GM19351 (cell line): Measurements from ENCODE around the gene CHD8.
"Not testable (repeated sequence)": the region's sequence is repeated elsewhere in the genome, so short reads cannot be mapped to it uniquely, and the experiment has no call there.

Experiments used
- ATAC-seq: cut with Tn5 transposase; IDR thresholded peaks from one replicate; pipeline ENCODE4 v1.9.1; 2021; ENCODE audit warnings: mild to moderate bottlenecking, moderate library complexity; ENCODE audit not compliant: unreplicated experiment

CHD8 gene

GRCh38 chr14:21455912-21456667 is at the start of gene CHD8:
CHD8 (minus strand) TSS chr14:21456123; CDS start chr14:21431643, 24,480 bp downstream.
- peak; percentile 95 for ATAC-seq

- peak; percentile 89 for ATAC-seq
These were observed 49.2 kb upstream of the CHD8 start for GRCh38 chr14:21505012-21505553.

- no peak for ATAC-seq
These were observed 47.5 kb upstream of the CHD8 start for GRCh38 chr14:21503376-21503775.

- no peak for ATAC-seq
These were observed 45.6 kb upstream of the CHD8 start for GRCh38 chr14:21501568-21501967.

- no peak for ATAC-seq
These were observed 42.9 kb upstream of the CHD8 start for GRCh38 chr14:21498540-21499526.

- ATAC-seq, result no peak
These were observed 40.5 kb upstream of the CHD8 start for GRCh38 chr14:21496453-21496852.

GRCh38 chr14:21494902-21495762 is 39.2 kb upstream of the CHD8 start:
- ATAC-seq, result no peak

GRCh38 chr14:21486640-21487087 is 30.7 kb upstream of the CHD8 start:
- ATAC-seq, result no peak

GRCh38 chr14:21476925-21477681 is 21.2 kb upstream of the CHD8 start, which contains the start of the genes RAB2B and TOX4:
RAB2B (minus strand) TSS chr14:21476959; CDS start chr14:21476872, 87 bp downstream.
TOX4 (plus strand) TSS chr14:21477195; CDS start chr14:21477279, 84 bp downstream.
- peak; percentile 99 for ATAC-seq

GRCh38 chr14:21476523-21476924 is 20.6 kb upstream of the CHD8 start:
- ATAC-seq, result no peak

GRCh38 chr14:21475767-21476522 is 20.0 kb upstream of the CHD8 start:
- no peak for ATAC-seq

- no peak for ATAC-seq
These were observed 11.7 kb upstream of the CHD8 start for GRCh38 chr14:21467616-21468015.

GRCh38 chr14:21455592-21455911 is 371 bp downstream of the CHD8 start:
- ATAC-seq, result peak; percentile 30

- no peak for ATAC-seq
These were observed 929 bp downstream of the CHD8 start for GRCh38 chr14:21454843-21455544.

- no peak for ATAC-seq
These were observed 6.1 kb downstream of the CHD8 start for GRCh38 chr14:21449899-21450216.

GRCh38 chr14:21442657-21443056 is 13.3 kb downstream of the CHD8 start:
- ATAC-seq, result not testable (repeated sequence)

- ATAC-seq, result no peak
These were observed 15.1 kb downstream of the CHD8 start for GRCh38 chr14:21440859-21441258.
